Osteocyte (in vitro differentiated cells): ENCODE measurements around the gene PRELID2. TPM values are rescaled to one million over a fixed set of nuclear protein-coding genes. Genes with fewer than 3 reads are reported as not detected.
"Not testable (repeated sequence)": the region's sequence is repeated elsewhere in the genome, so short reads cannot be mapped to it uniquely, and the experiment has no call there.

Source experiments
- DNase-seq: peaks from one replicate; pipeline ENCODE4 v3.0.0; 2021; ENCODE audit warnings: mixed read lengths; ENCODE audit not compliant: unreplicated experiment; ENCODE audit errors: extremely low spot score
- H3K27ac Mint-ChIP-seq: one replicate; pipeline ENCODE4 v1.8.0; 2021; ENCODE audit warnings: mild to moderate bottlenecking, mixed read lengths; ENCODE audit not compliant: unreplicated experiment
- H3K27me3 Mint-ChIP-seq: one replicate; pipeline ENCODE4 v1.8.0; 2021; ENCODE audit warnings: mixed read lengths; ENCODE audit not compliant: unreplicated experiment
- H3K36me3 Mint-ChIP-seq: one replicate; pipeline ENCODE4 v1.8.0; 2021; ENCODE audit warnings: mixed read lengths; ENCODE audit not compliant: unreplicated experiment
- H3K4me1 Mint-ChIP-seq: one replicate; pipeline ENCODE4 v1.8.0; 2021; ENCODE audit warnings: mixed read lengths; ENCODE audit not compliant: unreplicated experiment
- H3K4me3 Mint-ChIP-seq: one replicate; pipeline ENCODE4 v1.8.0; 2021; ENCODE audit warnings: mild to moderate bottlenecking, moderate library complexity, mixed read lengths; ENCODE audit not compliant: unreplicated experiment
- H3K9me3 Mint-ChIP-seq: one replicate; pipeline ENCODE4 v1.8.0; 2021; ENCODE audit warnings: mixed read lengths; ENCODE audit not compliant: unreplicated experiment
- total RNA-seq: library from RNA; stranded (reverse); gene quantifications from 2 replicates; pipeline ENCODE4 v1.2.1, GENCODE V29; 2021
- TF ChIP-seq, protein P1 (sequence below): fragments of 200-600 bp; sonication (generic); IDR thresholded peaks from 2 replicates; pipeline ENCODE4 v1.5.0; 2021; ENCODE audit warnings: antibody characterized with exemption, mild to moderate bottlenecking, moderate library complexity

PRELID2 gene
- total RNA-seq, 1 donor from 2014 or later: 4.7 TPM

- Mint-ChIP-seq H3K9me3 (no peaks in the 10 kb centered on the region), H3K36me3 (no peaks in the 10 kb centered on the region), H3K4me3 (no peak overlapping the region), H3K27me3 (no peaks in the 10 kb centered on the region), H3K27ac (no peak overlapping the region), H3K4me1 (no peaks in the 10 kb centered on the region)
- TF ChIP-seq, protein P1, sequence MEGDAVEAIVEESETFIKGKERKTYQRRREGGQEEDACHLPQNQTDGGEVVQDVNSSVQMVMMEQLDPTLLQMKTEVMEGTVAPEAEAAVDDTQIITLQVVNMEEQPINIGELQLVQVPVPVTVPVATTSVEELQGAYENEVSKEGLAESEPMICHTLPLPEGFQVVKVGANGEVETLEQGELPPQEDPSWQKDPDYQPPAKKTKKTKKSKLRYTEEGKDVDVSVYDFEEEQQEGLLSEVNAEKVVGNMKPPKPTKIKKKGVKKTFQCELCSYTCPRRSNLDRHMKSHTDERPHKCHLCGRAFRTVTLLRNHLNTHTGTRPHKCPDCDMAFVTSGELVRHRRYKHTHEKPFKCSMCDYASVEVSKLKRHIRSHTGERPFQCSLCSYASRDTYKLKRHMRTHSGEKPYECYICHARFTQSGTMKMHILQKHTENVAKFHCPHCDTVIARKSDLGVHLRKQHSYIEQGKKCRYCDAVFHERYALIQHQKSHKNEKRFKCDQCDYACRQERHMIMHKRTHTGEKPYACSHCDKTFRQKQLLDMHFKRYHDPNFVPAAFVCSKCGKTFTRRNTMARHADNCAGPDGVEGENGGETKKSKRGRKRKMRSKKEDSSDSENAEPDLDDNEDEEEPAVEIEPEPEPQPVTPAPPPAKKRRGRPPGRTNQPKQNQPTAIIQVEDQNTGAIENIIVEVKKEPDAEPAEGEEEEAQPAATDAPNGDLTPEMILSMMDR: no peak
- no peak for DNase-seq
Measured at GRCh38 chr5:145867806-145868205, 32.7 kb upstream of the PRELID2 start.

DNA sequence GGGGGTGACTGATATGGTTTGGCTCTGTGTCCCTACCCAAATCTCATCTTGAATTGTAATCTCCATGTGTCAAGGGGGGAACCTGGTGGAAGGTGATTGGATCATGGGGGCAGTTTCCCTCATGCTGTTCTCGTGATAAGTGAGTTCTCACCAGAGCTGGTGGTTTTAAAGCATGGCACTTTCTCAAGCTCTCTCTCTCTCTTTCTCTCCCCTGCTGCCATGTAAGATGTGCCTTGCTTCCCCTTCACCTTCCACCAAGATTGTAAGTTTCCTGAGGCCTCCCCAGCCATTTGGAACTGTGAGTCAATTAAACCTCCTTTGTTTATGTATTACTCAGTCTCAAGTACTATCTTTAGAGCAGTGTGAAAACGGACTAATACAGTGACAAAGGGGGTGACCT lies 29.3 kb upstream of the PRELID2 start:
- not testable (repeated sequence) for H3K36me3 Mint-ChIP-seq, H3K27me3 Mint-ChIP-seq, H3K4me1 Mint-ChIP-seq, H3K4me3 Mint-ChIP-seq, DNase-seq, H3K9me3 Mint-ChIP-seq, H3K27ac Mint-ChIP-seq

GRCh38 chr5:145863003-145863402 lies 27.9 kb upstream of the PRELID2 start:
- Mint-ChIP-seq H3K36me3 (no peaks in the 10 kb centered on the region), H3K27ac (no peak overlapping the region), H3K4me3 (no peak overlapping the region), H3K9me3 (no peaks in the 10 kb centered on the region), H3K4me1 (no peaks in the 10 kb centered on the region), H3K27me3 (no peaks in the 10 kb centered on the region)
- no peak for DNase-seq
- TF ChIP-seq, protein P1: no peak

DNA sequence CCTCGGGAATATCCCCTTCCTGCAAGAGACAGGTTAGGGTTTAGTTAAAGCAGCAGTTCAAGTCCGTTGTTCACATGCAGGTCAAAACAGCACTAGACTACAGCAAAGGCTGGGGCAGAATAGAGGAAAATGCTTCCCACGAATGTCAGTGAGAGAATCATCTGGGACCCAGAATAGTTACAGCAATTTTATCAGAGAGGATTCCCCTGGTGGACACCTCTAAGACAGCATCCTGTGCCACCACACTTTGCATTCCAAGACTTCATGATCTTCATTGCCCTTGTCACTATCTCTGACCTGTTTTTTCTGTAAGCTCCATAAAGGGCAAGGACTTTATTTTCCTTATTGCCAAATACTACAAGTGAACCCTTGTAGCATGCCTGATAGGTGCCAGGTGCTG lies 24.8 kb upstream of the PRELID2 start:
- Mint-ChIP-seq H3K9me3 (no peaks in the 10 kb centered on the region), H3K27me3 (no peaks in the 10 kb centered on the region), H3K4me3 (no peak overlapping the region), H3K27ac (no peak overlapping the region), H3K36me3 (no peaks in the 10 kb centered on the region), H3K4me1 (peaks cover 12% of the 10 kb centered on the region)
- DNase-seq: no peak
- TF ChIP-seq, protein P1: no peak

GRCh38 chr5:145859453-145859852 lies 24.3 kb upstream of the PRELID2 start:
- Mint-ChIP-seq H3K27me3 (no peaks in the 10 kb centered on the region), H3K4me3 (no peak overlapping the region)
- TF ChIP-seq, protein P1: no peak

GRCh38 chr5:145858959-145859358 lies 23.8 kb upstream of the PRELID2 start:
- Mint-ChIP-seq H3K36me3 (no peaks in the 10 kb centered on the region), H3K27ac (no peak overlapping the region), H3K9me3 (no peaks in the 10 kb centered on the region), H3K4me1 (peaks cover 18% of the 10 kb centered on the region), H3K27me3 (no peaks in the 10 kb centered on the region), H3K4me3 (no peak overlapping the region)
- no peak for DNase-seq
- TF ChIP-seq, protein P1: no peak

More at GRCh38 chr5:145859453-145859852, 24.3 kb upstream of the PRELID2 start:
- Mint-ChIP-seq H3K27ac (no peak overlapping the region), H3K9me3 (no peaks in the 10 kb centered on the region), H3K36me3 (no peaks in the 10 kb centered on the region), H3K4me1 (peaks cover 16% of the 10 kb centered on the region)
- DNase-seq: no peak
